Measurements from ENCODE around the gene KCNQ1OT1. TPM values are rescaled to one million over a fixed set of nuclear protein-coding genes. Genes with fewer than 3 reads are reported as not detected.

Gene KCNQ1OT1
- total RNA-seq, 1 donor, result 5.1 TPM

GRCh38 chr11:2673250-2673610 lies 26.6 kb downstream of the KCNQ1OT1 start:
- Histone ChIP-seq H3K79me2 (ENCODE audit: insufficient read depth, low read length) (peaks cover 80% of the 10 kb centered on the region), H3K4me3 (ENCODE audit: insufficient read depth, low read length) (no peak overlapping the region), H2AFZ (ENCODE audit: low read length) (no peak overlapping the region), H3K4me1 (ENCODE audit: insufficient read depth, low read length) (no peaks in the 10 kb centered on the region), H3K36me3 (ENCODE audit: insufficient read depth, low read length) (no peaks in the 10 kb centered on the region), H3K27me3 (ENCODE audit: insufficient read depth, low read length) (no peaks in the 10 kb centered on the region), H3K4me2 (ENCODE audit: insufficient read depth, low read length) (no peak overlapping the region), H4K20me1 (ENCODE audit: insufficient read depth, low read length) (peaks cover 55% of the 10 kb centered on the region), H3K9me3 (ENCODE audit: low read depth, low read length) (no peaks in the 10 kb centered on the region), H3K27ac (ENCODE audit: low read depth, low read length) (no peak overlapping the region)
- TF ChIP-seq CTCF (IDR thresholded peaks at IDR 0.05; ENCODE audit: extremely low read depth, low read depth, low read length), result no peak
- DNase-seq (ENCODE audit: insufficient read length, low spot score, missing footprints), result peak; percentile 23

GRCh38 chr11:2672553-2673249 lies 27.1 kb downstream of the KCNQ1OT1 start:
- Histone ChIP-seq H3K4me3 (ENCODE audit: insufficient read depth, low read length) (no peak overlapping the region), H2AFZ (ENCODE audit: low read length) (no peak overlapping the region), H3K36me3 (ENCODE audit: insufficient read depth, low read length) (peaks cover 3% of the 10 kb centered on the region), H3K4me2 (ENCODE audit: insufficient read depth, low read length) (no peak overlapping the region), H3K27ac (ENCODE audit: low read depth, low read length) (no peak overlapping the region), H3K79me2 (ENCODE audit: insufficient read depth, low read length) (peaks cover 84% of the 10 kb centered on the region), H3K27me3 (ENCODE audit: insufficient read depth, low read length) (no peaks in the 10 kb centered on the region), H3K9me3 (ENCODE audit: low read depth, low read length) (no peaks in the 10 kb centered on the region), H4K20me1 (ENCODE audit: insufficient read depth, low read length) (peaks cover 59% of the 10 kb centered on the region), H3K4me1 (ENCODE audit: insufficient read depth, low read length) (no peaks in the 10 kb centered on the region)
- DNase-seq (ENCODE audit: insufficient read length, low spot score, missing footprints), result peak; percentile 55
- no peak for TF ChIP-seq CTCF (IDR thresholded peaks at IDR 0.05; ENCODE audit: extremely low read depth, low read depth, low read length)

GRCh38 chr11:2671748-2672147 lies 28.0 kb downstream of the KCNQ1OT1 start:
- Histone ChIP-seq H3K4me1 (ENCODE audit: insufficient read depth, low read length) (no peaks in the 10 kb centered on the region), H3K27ac (ENCODE audit: low read depth, low read length) (no peak overlapping the region), H3K27me3 (ENCODE audit: insufficient read depth, low read length) (no peaks in the 10 kb centered on the region), H4K20me1 (ENCODE audit: insufficient read depth, low read length) (peaks cover 59% of the 10 kb centered on the region), H2AFZ (ENCODE audit: low read length) (no peak overlapping the region), H3K79me2 (ENCODE audit: insufficient read depth, low read length) (peaks cover 83% of the 10 kb centered on the region), H3K4me2 (ENCODE audit: insufficient read depth, low read length) (no peak overlapping the region), H3K4me3 (ENCODE audit: insufficient read depth, low read length) (no peak overlapping the region), H3K9me3 (ENCODE audit: low read depth, low read length) (no peaks in the 10 kb centered on the region), H3K36me3 (ENCODE audit: insufficient read depth, low read length) (peaks cover 3% of the 10 kb centered on the region)
- peak; percentile 74 for DNase-seq (ENCODE audit: insufficient read length, low spot score, missing footprints)
- no peak for TF ChIP-seq CTCF (IDR thresholded peaks at IDR 0.05; ENCODE audit: extremely low read depth, low read depth, low read length)

- H3K4me2 ChIP-seq (ENCODE audit: insufficient read depth, low read length), result no peak overlapping the region
- no peak overlapping the region for H2AFZ ChIP-seq (ENCODE audit: low read length)
- H3K9me3 ChIP-seq (ENCODE audit: low read depth, low read length), result no peaks in the 10 kb centered on the region
- no peaks in the 10 kb centered on the region for H3K27me3 ChIP-seq (ENCODE audit: insufficient read depth, low read length)
- H3K27ac ChIP-seq (ENCODE audit: low read depth, low read length), result no peak overlapping the region
- no peak overlapping the region for H3K4me3 ChIP-seq (ENCODE audit: insufficient read depth, low read length)
- peaks cover 74% of the 10 kb centered on the region for H3K79me2 ChIP-seq (ENCODE audit: insufficient read depth, low read length)
- DNase-seq (ENCODE audit: insufficient read length, low spot score, missing footprints), result peak; percentile 48
- TF ChIP-seq CTCF (IDR thresholded peaks at IDR 0.05; ENCODE audit: extremely low read depth, low read depth, low read length), result no peak
- H3K4me1 ChIP-seq (ENCODE audit: insufficient read depth, low read length), result no peaks in the 10 kb centered on the region
- peaks cover 56% of the 10 kb centered on the region for H4K20me1 ChIP-seq (ENCODE audit: insufficient read depth, low read length)
- peaks cover 3% of the 10 kb centered on the region for H3K36me3 ChIP-seq (ENCODE audit: insufficient read depth, low read length)
These were observed 29.2 kb downstream of the KCNQ1OT1 start for GRCh38 chr11:2670541-2671100.

All from osteoblast (primary cell).